OCI-LY7 (cell line): ENCODE data around the gene QPRT.

Experiments
- EZH2phosphoT487 ChIP-seq: fragments of 200-600 bp; sonication (generic); IDR thresholded peaks from 2 replicates; pipeline ENCODE4 v1.6.1; 2018; ENCODE audit warnings: low read depth, borderline replicate concordance, mild to moderate bottlenecking, mixed run types, antibody characterized with exemption, low read length, moderate library complexity, mixed read lengths
- TF ChIP-seq, protein P1 (sequence below): fragments of 200-600 bp; sonication (generic); conservative IDR thresholded peaks from 2 replicates; pipeline ENCODE4 v1.5.1; 2014; ENCODE audit warnings: mild to moderate bottlenecking, antibody characterized with exemption, low read length, moderate library complexity, mixed read lengths

GRCh38 chr16:29694384-29695195 lies 15.6 kb downstream of the QPRT start:
- TF ChIP-seq, protein P1, sequence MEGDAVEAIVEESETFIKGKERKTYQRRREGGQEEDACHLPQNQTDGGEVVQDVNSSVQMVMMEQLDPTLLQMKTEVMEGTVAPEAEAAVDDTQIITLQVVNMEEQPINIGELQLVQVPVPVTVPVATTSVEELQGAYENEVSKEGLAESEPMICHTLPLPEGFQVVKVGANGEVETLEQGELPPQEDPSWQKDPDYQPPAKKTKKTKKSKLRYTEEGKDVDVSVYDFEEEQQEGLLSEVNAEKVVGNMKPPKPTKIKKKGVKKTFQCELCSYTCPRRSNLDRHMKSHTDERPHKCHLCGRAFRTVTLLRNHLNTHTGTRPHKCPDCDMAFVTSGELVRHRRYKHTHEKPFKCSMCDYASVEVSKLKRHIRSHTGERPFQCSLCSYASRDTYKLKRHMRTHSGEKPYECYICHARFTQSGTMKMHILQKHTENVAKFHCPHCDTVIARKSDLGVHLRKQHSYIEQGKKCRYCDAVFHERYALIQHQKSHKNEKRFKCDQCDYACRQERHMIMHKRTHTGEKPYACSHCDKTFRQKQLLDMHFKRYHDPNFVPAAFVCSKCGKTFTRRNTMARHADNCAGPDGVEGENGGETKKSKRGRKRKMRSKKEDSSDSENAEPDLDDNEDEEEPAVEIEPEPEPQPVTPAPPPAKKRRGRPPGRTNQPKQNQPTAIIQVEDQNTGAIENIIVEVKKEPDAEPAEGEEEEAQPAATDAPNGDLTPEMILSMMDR = no peak
- TF ChIP-seq EZH2phosphoT487 = no peak
